HG02973 (cell line): ENCODE data around the gene DNA2.

Experiments used
- ATAC-seq: cut with Tn5 transposase; IDR thresholded peaks from one replicate; pipeline ENCODE4 v1.9.1; 2021; ENCODE audit warnings: moderate library complexity; ENCODE audit not compliant: unreplicated experiment

Gene DNA2

GRCh38 chr10:68446179-68446578, 25.6 kb downstream of the DNA2 start:
- no peak for ATAC-seq

DNA sequence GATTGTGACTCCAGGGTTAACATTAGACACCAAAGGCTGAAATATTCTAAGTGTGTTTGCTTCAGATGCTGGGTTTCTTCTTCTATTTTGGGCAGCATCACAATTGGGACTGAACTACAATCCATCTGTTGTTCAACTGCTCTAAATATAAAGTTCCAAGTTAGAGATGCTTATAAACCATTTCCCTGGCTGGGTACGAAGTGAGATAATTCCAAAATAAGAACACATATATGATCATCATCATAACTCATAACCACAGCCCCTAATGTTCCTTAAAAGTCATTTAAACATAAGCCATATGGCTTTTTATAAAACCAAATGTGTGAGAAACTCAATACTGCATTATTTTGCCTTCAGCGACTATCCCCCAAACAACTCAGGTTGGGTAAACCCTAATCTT, 28.8 kb downstream of the DNA2 start:
- no peak for ATAC-seq

DNA sequence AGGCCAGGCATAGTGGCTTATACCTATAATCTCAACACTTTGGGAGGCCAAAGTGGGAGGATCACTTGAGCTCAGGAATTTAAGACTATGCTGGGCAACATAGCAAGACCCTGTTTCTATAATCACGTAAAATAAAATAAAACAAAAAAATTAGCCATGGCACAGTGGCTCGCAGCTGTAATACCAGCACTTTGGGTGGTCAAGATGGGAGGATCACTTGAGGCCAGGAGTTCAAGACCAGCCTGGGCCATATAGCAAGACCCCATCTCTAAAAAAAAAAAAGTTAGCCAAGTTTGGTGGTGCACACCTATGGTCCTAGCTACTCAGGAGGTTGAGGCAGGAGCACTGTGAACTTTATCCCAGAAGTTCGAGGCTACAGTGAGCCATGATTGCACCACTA, 30.9 kb downstream of the DNA2 start:
- no peak for ATAC-seq

DNA sequence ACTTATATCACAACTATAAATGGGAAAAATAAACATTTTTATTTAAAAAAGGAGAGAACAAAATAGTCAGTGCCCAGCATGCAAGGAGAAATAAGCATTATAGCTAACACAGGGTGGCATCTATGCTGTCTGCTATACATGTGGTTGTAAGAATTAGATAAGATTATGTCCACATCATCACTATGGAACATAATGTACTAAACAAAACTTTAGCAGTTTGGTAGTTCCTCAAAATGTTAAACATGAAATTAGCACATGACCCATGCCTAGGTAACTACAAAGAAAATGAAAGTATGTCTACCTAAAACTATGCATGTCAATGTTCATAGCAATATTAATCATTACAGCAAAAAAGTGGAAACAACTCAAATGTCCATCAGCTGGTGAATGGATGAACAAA, 36.0 kb downstream of the DNA2 start:
- ATAC-seq: no peak

DNA sequence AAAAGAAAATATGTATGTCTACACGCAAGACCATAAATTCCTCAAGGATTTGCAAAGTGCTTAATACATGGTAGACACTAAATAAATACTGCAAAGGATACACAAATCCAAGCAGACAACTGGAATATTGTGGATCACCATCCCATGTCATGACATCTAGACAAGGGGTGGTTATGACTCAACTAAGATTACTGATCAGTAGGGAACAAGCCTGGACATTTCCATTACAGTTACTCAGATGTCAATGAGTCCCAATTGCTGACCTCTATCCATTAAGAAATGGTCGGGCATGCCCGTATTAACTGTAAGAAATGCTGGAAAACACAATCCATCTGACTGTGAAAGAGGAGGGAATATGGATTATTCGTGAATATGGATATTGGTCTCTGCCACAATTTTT, 37.1 kb downstream of the DNA2 start:
- ATAC-seq: no peak

- ATAC-seq: no peak
Observed at GRCh38 chr10:68428396-68429104, 43.2 kb downstream of the DNA2 start.

GRCh38 chr10:68424454-68425014, 47.2 kb downstream of the DNA2 start:
- ATAC-seq: no peak

DNA sequence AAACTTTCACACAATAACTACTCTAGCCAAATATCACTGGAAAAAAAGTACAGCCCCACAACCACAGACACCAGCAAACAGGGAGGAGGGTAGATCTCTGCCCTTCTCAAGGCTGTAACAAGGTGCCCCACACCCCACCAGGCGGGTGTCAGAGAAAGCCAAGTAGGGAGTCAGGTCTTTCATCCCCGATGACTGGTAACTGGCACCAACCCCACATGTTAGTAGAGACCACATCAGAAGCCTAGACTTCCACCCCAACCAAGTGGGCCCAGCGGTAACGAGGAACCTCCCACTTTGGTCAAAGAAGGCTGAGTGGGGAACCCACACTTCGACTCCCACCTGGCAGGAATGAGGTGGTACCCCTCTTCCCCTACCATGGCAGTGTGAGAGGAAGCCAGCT, 48.3 kb downstream of the DNA2 start:
- no peak for ATAC-seq

DNA sequence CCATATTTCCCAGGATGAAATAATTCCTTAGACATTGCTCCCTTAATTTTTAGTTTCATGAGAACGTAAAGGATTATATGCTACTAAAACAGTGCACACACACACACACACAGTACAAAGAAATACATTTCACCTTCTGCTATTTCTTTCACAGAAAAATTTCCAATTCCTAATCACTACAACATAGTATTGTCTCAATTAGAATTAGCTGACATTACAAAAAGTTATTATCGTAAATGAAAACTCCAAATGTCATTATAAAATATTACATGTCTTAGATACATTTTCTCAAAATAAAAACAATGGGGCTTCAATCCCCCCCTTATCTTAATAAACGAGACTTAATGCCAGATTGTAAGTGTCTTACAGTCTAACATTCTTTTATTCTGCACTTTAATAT, 52.4 kb downstream of the DNA2 start:
- ATAC-seq: no peak

DNA sequence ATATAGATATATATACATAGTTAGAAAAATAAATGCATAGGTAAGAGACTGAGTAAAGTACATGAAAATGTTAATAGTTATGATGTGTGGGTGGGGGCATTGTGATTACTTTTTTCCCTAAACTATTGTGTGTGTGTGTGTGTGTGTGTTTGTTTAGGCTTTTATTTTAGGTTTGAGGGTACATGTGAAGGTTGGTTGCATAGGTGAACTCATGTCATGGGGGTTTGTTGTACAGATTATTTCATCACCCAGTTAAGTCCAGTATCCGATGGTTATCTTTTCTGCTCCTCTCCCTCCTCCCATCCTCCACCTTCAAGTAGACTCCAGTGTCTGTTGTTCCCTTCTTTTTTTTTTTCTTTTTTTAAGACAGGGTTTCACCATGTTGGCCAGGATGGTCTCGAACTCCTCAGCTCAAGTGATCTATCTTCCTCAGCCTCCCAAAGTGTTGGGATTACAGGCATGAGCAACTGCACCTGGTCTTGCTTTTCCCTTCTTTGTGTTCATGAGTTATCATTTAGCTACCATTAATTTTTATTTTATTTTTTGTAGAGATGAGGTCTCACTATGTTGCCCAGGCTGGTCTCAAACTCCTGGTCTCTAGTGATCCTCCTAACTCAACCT, 62.8 kb downstream of the DNA2 start:
- ATAC-seq: no peak

DNA sequence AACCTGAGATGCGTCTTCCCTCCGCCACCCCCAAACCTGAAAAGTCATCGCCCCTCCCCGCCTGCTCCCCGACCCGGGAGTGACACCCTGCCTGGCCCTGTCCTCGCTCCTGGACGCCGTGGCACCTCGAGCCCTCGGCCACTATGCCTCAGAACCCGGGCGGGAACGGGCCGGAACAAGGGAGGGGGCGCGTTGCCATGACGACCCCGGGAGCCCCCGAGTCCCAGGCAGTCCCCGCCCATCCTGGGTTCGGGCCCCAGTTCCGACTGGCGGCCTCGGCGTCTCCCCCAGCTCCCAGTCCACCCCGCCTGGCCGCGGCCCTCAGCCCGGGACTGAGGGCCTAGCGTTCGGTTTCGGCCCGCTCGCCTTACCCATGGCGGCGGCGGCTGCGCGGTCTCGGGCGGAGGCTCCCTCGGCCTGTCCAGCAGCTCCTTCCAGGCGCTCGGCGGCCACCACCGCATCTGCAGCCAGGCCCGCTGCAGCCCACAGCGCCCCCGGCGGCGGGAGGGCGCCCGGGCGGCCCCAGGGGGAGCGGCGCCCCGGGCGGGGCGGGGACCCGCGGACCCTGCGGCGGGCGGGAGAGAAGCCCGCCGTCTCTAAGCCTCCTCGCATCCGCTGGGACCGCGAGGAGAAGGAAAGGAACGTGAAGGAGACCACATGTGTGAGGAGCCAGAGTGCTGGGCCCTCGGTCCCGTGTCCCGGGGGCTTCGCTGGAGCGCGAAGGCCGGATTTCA, 64.8 kb downstream of the DNA2 start, which contains the start of gene RUFY2:
Gene RUFY2, minus strand, starts transcription at position 463 of the 734 bp plus-strand sequence. Its CDS starts 88 bp downstream, at position 375.
- ATAC-seq: peak; percentile 95

GRCh38 chr10:68406111-68406814, 65.5 kb downstream of the DNA2 start:
- ATAC-seq: peak; percentile 25

DNA sequence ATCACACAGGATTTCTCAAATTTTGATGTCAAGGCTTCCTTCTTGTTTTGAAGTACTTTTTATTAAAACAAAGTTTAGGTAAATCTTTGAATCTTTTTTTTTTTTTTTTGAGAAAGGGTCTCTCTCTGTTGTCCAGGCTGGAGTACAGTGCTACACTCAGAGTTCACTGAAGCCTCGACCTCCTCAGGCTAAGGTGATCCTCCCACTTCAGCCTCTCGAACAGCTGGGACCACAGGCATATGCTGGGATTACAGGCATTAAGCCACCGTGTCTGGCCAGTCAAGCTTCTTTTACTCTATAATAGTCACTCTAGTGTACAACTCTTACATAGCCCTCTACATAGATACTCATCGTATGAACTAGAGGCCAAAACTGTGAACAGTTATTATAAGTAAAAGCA, 68.1 kb downstream of the DNA2 start:
- ATAC-seq: no peak

- no peak for ATAC-seq
Observed at GRCh38 chr10:68402276-68402675, 69.5 kb downstream of the DNA2 start.

DNA sequence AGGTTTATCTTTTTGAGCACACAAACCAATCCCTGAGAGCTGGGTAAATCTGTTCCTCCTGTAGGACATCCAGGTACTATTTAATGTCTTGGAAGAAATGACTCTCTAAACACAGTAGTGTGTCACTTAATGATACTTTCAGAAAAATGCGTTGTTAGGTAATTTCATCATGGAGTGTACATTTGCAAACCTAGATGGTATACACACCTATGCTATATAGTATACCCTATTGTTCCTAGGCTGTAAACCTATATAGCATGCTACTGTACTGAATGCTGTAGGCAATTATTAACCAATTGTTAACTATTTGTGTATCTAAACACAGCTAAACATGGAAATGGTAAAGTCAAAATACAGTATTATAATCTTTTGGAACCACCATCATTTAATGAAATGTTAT, 74.8 kb downstream of the DNA2 start:
- ATAC-seq: no peak

- no peak for ATAC-seq
Observed at GRCh38 chr10:68385740-68386139, 86.0 kb downstream of the DNA2 start.

GRCh38 chr10:68371604-68372003, 100.2 kb downstream of the DNA2 start:
- no peak for ATAC-seq

DNA sequence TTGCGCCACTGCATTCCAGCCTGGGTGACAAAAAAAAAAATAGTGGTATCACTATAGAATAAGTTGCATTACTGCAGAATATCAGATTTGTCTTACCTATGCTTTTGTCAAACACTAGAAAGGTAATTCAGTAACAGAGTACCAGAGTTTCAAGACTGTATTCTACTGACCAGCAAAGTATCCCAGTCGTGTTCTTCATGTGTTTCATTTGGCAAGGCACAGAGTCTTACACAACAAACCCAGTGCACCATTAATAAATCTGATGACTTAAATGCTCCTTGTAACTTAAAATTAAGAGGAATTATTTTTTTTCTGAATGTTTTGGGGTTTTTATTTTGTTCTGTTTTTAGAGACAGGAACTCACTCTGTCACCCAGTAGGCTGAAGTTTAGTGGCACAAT, 104.7 kb downstream of the DNA2 start:
- ATAC-seq: no peak

- ATAC-seq: no peak
Observed at GRCh38 chr10:68366600-68366999, 105.2 kb downstream of the DNA2 start.

DNA sequence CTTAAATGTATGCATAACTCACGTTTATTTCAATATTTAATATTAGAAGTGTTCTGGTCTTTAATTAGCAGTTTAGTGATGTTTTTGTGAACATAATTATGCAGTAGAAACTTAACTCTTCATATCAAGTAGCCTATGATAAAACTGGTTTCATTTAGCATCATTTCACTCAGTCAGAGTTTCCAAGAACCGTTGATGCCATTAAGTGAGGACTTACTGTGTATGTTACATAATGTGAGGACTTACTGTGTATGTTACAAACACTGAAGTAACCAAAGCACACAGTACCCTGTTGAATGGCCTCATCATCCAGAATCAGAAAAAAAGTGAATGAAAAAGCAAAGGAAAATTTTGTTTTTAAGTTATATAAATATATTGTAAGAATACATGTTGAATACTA, 106.2 kb downstream of the DNA2 start:
- ATAC-seq: no peak
